ENCODE measurements around the gene PHC1.

The PHC1 gene

DNA sequence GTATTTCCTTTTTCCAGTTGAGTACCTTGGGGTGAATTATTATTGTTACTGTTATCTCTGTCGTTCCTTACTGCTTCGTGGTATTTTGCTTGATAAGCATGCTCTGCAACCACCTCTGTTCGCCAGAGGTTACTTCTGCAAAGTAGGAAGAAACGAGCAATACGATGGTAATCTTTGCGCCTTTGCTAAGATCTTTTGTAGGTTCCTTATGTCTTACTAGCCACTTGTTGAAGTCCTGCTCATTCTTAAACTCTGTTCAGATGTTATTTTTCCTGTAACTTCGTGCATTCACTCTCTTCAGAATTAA, 35.9 kb downstream of the PHC1 start:
- no peak for DNase-seq (ENCODE audit: low read depth)

- DNase-seq (ENCODE audit: low read depth), result no peak
Measured at GRCh38 chr12:8950702-8951478, 36.6 kb downstream of the PHC1 start.

DNA sequence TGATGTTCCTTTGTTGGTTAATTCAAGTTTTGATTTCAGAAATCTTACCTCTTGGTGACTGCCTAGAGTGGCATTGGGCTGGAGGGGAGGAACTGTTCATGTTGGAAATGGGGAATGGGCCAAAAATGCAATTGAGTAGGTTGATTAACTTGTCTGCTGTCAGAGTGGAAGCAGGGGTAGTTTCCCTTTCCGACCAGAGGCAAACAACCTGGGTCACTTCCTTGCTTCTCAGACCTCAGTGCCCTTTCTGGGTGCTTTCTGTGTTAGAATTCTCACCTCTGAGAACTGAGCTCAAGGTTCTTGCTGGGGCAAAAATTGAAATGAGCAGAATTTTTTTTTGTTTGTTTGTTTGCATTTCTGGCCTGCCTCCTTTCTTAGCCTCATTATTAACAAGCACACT, 37.4 kb downstream of the PHC1 start:
- no peak for DNase-seq (ENCODE audit: low read depth)

DNA sequence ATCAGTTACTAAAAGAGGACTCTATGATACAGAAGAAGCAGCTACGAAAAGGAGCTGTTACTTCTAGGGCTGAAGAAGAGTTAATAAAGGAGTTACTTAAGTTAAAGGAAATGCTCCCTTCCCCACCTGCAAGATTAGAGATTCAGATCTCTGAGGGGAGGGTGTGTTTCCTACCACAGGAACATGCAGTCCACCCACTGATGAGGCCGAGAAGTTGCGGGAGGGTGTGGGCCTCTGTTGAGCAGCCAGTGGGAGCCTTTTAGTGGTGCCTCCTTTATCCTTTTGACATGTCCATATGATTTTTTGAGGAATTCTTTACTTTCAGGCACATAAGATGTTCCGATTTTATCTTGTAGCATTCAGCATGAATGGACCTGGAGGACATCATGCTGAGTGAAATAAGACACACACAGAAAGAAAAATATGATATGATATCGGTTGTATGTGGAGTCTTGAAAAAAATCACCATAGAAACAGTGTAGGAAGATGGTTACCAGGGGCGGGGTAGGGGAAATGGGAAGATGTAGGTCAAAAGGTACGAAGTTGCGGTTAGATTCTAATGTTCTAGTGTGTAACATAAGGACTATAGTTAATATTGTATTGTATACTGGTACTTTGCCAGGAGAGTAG, 39.6 kb downstream of the PHC1 start:
- DNase-seq (ENCODE audit: low read depth), result no peak

GRCh38 chr12:8956073-8956472, 41.8 kb downstream of the PHC1 start:
- no peak for DNase-seq (ENCODE audit: low read depth)

- no peak for DNase-seq (ENCODE audit: low read depth)
Measured at GRCh38 chr12:8956772-8957171, 42.5 kb downstream of the PHC1 start.

DNA sequence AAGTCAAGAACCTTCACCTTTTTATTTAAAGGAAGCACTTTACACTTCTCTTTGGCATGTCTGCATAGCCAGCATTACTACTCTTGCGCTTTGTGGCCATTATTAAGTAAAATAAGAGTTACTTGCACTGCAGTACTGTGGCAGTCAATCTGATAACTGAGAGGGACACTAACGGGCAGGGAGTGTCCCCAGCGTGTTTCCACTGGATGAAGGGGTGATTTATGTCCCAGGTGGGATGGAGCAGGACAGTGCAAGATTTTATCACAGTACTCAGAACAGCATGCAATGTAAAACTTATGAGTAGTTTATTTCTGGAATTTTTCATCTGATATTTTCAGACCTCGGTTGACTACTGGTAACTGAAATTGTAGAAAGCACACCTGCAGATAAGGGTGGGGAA, 43.3 kb downstream of the PHC1 start:
- DNase-seq (ENCODE audit: low read depth), result no peak

- DNase-seq (ENCODE audit: low read depth), result no peak
Measured at GRCh38 chr12:8958066-8958465, 43.8 kb downstream of the PHC1 start.

DNA sequence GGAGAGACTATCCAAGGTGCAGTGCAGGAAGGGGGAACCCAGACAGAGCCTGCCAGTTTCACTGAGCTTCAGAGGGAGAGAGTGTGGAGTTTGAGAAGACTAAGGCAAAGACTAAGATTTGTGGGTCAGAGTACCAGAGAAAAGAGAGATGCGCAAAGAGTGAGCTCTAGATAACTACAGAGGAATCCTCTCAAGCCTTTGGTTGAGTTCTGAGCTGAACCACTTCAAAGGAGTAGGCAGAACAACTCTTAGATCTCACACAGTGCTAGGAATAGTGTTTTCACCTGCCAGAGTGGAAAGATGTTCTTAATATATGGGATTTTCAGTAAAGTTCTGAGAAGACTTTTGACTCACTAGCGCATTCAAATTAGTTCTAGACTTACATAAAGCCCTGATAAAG, 45.9 kb downstream of the PHC1 start:
- DNase-seq (ENCODE audit: low read depth), result no peak

- DNase-seq (ENCODE audit: low read depth), result no peak
Measured at GRCh38 chr12:8968761-8969160, 54.5 kb downstream of the PHC1 start.

DNA sequence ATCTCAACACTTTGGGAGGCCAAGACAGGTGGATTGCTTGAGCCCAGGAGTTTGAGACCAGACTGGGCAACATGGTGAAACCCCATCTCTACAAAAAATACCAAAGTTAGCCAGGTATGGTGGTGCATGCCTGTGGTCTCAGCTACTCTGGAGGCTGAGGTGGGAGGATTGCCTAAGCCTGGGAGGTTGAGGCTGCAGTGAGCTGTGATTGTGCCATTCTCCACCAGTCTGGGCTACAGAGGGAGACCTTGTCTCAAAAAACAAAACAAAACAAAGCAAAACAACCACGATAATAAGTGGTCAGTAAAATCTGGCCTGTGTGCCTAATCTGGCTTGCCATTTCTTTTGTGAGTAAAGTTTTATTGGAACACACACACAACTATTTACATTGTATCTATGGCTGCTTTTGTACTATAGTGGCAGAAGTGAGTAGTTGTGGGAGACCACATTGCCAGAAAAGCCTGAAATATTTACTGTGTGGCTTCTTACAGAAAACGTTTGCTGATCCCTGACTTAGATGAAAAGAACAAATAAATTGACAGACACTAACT, 55.6 kb downstream of the PHC1 start:
- DNase-seq (ENCODE audit: low read depth), result no peak

DNA sequence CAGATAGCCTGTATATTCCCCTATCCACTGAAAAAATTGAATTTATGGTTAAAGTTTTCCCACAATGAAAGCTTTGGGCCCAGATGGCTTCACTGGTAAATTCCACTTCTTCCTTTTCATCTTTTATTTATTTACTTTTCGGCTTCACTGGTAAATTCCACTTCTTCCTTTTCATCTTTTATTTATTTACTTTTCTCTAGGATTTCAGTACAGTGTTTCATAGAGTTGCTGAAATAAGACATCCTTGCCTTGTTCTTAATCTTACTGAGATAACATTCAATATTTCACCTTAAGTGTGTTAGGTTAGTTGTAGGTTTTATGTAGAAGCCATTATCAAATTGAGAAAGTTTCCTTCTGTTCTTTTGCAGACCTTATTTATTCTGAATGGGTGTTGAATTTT, 56.1 kb downstream of the PHC1 start:
- DNase-seq (ENCODE audit: low read depth), result no peak

- no peak for DNase-seq (ENCODE audit: low read depth)
Measured at GRCh38 chr12:8980137-8980536, 65.8 kb downstream of the PHC1 start.

- no peak for DNase-seq (ENCODE audit: low read depth)
Measured at GRCh38 chr12:8985213-8985754, 71.0 kb downstream of the PHC1 start.

GRCh38 chr12:8987163-8987562, 72.9 kb downstream of the PHC1 start:
- DNase-seq (ENCODE audit: low read depth), result no peak

GRCh38 chr12:8987685-8988084, 73.4 kb downstream of the PHC1 start:
- no peak for DNase-seq (ENCODE audit: low read depth)

DNA sequence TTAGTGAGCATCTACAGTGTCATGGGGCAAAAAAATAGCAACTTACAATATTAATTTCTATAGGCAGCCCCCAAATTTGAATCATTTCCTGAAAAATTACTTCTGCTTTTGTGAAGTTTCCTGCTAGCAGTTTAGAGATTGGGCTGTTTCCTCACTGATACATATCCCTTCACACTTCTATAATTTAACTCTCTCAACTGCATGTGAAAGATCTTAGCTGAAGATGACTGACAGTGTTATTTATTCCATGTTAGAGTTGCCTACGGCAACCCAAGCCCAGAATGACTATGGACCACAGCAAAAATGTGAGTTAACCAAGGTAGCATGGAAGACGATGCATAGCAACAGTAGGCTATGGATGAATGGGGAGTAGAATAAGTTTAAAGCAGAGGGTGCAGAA, 75.1 kb downstream of the PHC1 start, which contains the start of gene KLRG1:
TSS of gene KLRG1 (plus strand) at position 134 of the 400 bp plus-strand sequence. CDS start at position 224, 90 bp downstream.
- DNase-seq (ENCODE audit: low read depth), result peak; percentile 5
